Measurements from ENCODE around the gene NOVA2.

Gene NOVA2

DNA sequence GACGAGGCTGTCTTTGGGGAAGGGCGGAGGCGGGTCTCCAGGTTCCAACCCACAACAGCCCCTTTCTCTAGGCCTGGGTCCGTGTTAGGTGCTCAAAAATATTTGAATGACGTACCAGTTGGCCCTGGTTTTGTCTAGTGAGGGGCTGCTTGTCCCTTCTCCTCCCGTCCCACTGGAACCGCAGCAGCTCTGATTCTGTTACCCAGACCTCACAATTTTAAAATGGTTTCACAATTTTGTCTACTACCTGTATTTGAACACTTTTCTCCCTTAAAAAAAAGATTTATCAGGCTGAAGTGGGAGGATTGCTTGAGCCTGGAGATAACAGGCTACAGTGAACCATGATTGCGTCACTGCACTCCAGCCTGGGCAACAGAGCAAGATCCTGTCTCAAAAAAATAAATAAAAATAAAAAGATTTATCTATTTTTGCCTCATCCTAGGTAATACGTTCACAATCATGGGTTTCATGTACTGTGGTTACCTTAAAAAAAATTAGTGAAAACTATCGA is 86.4 kb downstream of the NOVA2 start:
- Histone ChIP-seq H3K79me2 (ENCODE audit: control insufficient read depth, insufficient read depth, low read length, unreplicated experiment) (peaks cover 4% of the 10 kb centered on the region), H3K4me3 (ENCODE audit: low read depth, low read length) (peak overlapping the region; percentile 91), H2AFZ (ENCODE audit: low read length, unreplicated experiment) (peak overlapping the region; percentile 62), H3K27me3 (ENCODE audit: insufficient read depth, low read length) (no peaks in the 10 kb centered on the region), H3K4me1 (ENCODE audit: control insufficient read depth, insufficient read depth, low read length, unreplicated experiment) (peaks cover 13% of the 10 kb centered on the region), H3K27ac (ENCODE audit: low read depth, low read length) (peak overlapping the region; percentile 77), H3K36me3 (ENCODE audit: insufficient read depth, low read length) (no peaks in the 10 kb centered on the region)

- Histone ChIP-seq H3K27me3 (ENCODE audit: insufficient read depth, low read length) (no peaks in the 10 kb centered on the region), H2AFZ (ENCODE audit: low read length, unreplicated experiment) (peak overlapping the region; percentile 69), H3K36me3 (ENCODE audit: insufficient read depth, low read length) (no peaks in the 10 kb centered on the region), H3K4me1 (ENCODE audit: control insufficient read depth, insufficient read depth, low read length, unreplicated experiment) (peaks cover 13% of the 10 kb centered on the region), H3K27ac (ENCODE audit: low read depth, low read length) (peak overlapping the region; percentile 77), H3K79me2 (ENCODE audit: control insufficient read depth, insufficient read depth, low read length, unreplicated experiment) (peaks cover 4% of the 10 kb centered on the region), H3K4me3 (ENCODE audit: low read depth, low read length) (peak overlapping the region; percentile 91)
Observed at GRCh38 chr19:45886427-45887199, 87.1 kb downstream of the NOVA2 start.

- Histone ChIP-seq H3K27me3 (ENCODE audit: insufficient read depth, low read length) (no peaks in the 10 kb centered on the region), H2AFZ (ENCODE audit: low read length, unreplicated experiment) (peak within 1 kb of the TSS; percentile 69), H3K27ac (ENCODE audit: low read depth, low read length) (peak within 1 kb of the TSS; percentile 77), H3K4me1 (ENCODE audit: control insufficient read depth, insufficient read depth, low read length, unreplicated experiment) (peaks cover 13% of the 10 kb centered on the region), H3K4me3 (ENCODE audit: low read depth, low read length) (peak within 1 kb of the TSS; percentile 91), H3K36me3 (ENCODE audit: insufficient read depth, low read length) (no peaks in the 10 kb centered on the region), H3K79me2 (ENCODE audit: control insufficient read depth, insufficient read depth, low read length, unreplicated experiment) (peaks cover 4% of the 10 kb centered on the region)
Observed at GRCh38 chr19:45885556-45886426, 87.9 kb downstream of the NOVA2 start, which contains the start of gene IRF2BP1. IRF2BP1 (minus strand) TSS chr19:45886141; CDS start chr19:45885774, 367 bp downstream.

DNA sequence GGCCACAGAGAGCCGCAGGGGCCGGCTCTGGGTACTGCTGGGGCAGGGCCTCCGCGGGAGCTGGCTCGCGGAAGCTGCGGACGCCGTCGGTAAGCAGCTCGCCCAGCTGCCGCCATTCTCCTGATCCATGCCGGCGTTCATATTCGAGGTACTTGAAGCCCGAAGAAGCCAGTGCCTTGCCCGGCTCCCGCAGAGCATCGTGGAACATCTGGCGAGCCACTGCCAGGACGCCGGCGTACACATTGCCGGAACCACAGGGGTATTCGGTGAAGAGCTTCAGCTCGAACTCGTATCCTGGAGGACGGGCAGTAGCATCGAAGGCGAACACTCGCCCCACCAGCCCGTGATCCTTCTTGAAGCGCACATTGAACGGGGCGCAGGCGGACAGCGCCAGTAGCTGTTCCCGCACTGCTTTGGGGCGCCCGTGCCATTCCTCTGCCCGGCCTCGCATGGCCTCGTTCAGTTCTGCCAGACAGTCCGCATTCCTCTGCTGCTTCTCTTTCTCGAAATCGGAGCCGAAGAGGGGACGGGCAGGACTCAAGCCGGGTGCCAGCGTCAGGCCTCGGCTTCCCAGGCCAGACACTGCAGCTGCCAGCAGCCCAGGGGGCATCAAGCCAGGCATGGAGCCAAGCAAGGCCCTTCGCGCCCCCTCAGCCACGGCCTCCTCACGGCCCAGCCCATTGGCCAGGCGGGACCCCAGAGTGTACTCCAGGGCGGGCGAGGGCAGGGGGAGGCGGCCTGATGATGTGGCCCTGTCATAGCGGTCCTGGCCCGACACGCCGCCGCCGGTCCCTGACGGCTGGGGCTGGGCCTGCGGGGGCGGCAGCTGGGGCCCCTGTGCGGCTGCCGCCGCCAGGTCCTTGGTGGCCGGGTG is 88.7 kb downstream of the NOVA2 start:
- Histone ChIP-seq H3K27me3 (ENCODE audit: insufficient read depth, low read length) (no peaks in the 10 kb centered on the region), H3K4me1 (ENCODE audit: control insufficient read depth, insufficient read depth, low read length, unreplicated experiment) (peaks cover 13% of the 10 kb centered on the region), H3K79me2 (ENCODE audit: control insufficient read depth, insufficient read depth, low read length, unreplicated experiment) (peaks cover 4% of the 10 kb centered on the region), H3K36me3 (ENCODE audit: insufficient read depth, low read length) (no peaks in the 10 kb centered on the region), H2AFZ (ENCODE audit: low read length, unreplicated experiment) (no peak overlapping the region), H3K4me3 (ENCODE audit: low read depth, low read length) (peak overlapping the region; percentile 91), H3K27ac (ENCODE audit: low read depth, low read length) (peak overlapping the region; percentile 77; the same call in 1 of the 2 replicates)

DNA sequence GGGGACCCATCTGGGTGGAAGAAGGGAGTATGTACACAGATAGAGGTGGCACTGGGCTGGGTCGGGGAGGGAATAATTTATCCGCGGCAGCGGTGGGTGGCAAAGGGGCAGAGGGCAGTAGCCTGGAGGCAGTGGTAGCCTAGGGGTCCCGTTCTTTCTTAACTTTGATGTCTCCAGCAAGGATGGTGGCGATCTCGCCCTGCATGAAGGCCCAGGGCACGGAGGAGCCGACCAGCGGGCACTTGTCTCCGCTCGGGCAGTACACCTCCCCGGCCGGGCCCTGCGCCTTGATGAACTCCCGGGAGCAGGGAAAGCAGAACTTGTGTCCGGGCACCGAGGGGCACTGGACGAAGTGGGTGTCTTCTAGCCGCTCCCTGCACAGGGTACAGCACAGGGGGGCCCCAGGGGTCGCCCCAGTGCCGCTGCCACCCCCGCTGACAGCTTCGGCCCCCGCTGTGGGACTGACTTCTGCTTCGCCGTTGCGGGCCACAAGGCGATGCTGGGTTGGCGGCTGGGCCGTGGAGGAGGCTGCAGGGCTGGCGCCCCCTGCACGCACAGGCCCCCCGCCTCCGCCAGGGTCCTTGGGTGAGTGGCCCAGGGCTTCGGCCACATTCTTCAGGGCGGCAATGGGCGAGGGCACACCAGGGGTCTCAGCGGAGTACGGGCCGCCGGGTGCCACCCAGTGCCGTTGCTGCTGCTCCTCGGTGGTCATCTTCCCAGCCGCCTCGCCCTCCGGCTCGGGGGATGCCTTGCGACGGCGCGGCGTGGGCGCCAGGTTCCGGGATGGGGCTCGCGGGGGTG is 89.6 kb downstream of the NOVA2 start:
- no peak overlapping the region for H2AFZ ChIP-seq (ENCODE audit: low read length, unreplicated experiment)
- no peaks in the 10 kb centered on the region for H3K36me3 ChIP-seq (ENCODE audit: insufficient read depth, low read length)
- H3K4me1 ChIP-seq (ENCODE audit: control insufficient read depth, insufficient read depth, low read length, unreplicated experiment) = peaks cover 13% of the 10 kb centered on the region
- no peaks in the 10 kb centered on the region for H3K27me3 ChIP-seq (ENCODE audit: insufficient read depth, low read length)
- no peak overlapping the region for H3K27ac ChIP-seq (ENCODE audit: low read depth, low read length)
- peak overlapping the region; percentile 21; the same call in 1 of the 2 replicates for H3K4me3 ChIP-seq (ENCODE audit: low read depth, low read length)
- H3K79me2 ChIP-seq (ENCODE audit: control insufficient read depth, insufficient read depth, low read length, unreplicated experiment) = peaks cover 4% of the 10 kb centered on the region
